WERI-Rb-1 (cell line): ENCODE measurements around the gene FAM149A.

ENCODE experiments used
- DNase-seq: peaks from one replicate; pipeline ENCODE4 v3.0.0-alpha.2; 2020
- H3K27ac ChIP-seq: fragments of 250-450 bp; sonication (Bioruptor Pico); 2 replicates; pipeline ENCODE4 v1.5.1; 2020; ENCODE audit warnings: mild to moderate bottlenecking, moderate library complexity
- H3K27me3 ChIP-seq: fragments of 250-450 bp; sonication (Bioruptor Pico); 2 replicates; pipeline ENCODE4 v1.5.1; 2021; ENCODE audit warnings: mild to moderate bottlenecking, low read depth, moderate library complexity; ENCODE audit not compliant: insufficient read depth, severe bottlenecking
- H3K36me3 ChIP-seq: fragments of 250-450 bp; sonication (Bioruptor Pico); 2 replicates; pipeline ENCODE4 v1.5.1; 2020; ENCODE audit warnings: mild to moderate bottlenecking, moderate library complexity
- H3K4me3 ChIP-seq: 2 replicates; pipeline ENCODE4 v1.5.1; 2011; ENCODE audit warnings: low read depth, mild to moderate bottlenecking, control low read depth, low read length
- H3K9me3 ChIP-seq: fragments of 250-450 bp; sonication (Bioruptor Pico); 2 replicates; pipeline ENCODE4 v1.5.1; 2021; ENCODE audit warnings: mild to moderate bottlenecking, moderate library complexity; ENCODE audit not compliant: severe bottlenecking
- TF ChIP-seq, protein P1 (sequence below): IDR thresholded peaks from 2 replicates; pipeline ENCODE4 v1.5.1; 2011; ENCODE audit warnings: low read depth, mild to moderate bottlenecking, control low read depth, inconsistent platforms, low read length

FAM149A gene

DNA sequence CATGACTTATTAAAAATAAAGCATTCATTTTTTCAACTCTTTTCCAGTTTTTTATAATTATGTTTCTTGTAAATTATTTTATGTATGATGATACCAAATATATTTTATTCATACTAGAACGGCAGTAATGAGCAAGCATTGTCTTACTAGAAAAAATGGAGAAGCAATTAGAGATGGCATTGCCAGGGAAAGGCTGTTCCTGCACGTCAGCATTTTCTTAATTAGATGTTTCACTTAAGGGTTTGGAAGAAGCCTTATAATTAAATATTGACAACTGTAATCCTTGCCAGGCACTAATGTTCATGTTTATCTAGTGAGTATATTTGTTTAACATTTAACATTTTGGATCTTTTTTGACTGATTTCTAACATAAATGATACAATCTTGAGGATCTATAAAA, 16.6 kb downstream of the FAM149A start:
- no peak overlapping the region for H3K27ac ChIP-seq
- H3K9me3 ChIP-seq = no peaks in the 10 kb centered on the region
- peaks cover 32% of the 10 kb centered on the region for H3K27me3 ChIP-seq
- no peak for DNase-seq
- TF ChIP-seq, protein P1, sequence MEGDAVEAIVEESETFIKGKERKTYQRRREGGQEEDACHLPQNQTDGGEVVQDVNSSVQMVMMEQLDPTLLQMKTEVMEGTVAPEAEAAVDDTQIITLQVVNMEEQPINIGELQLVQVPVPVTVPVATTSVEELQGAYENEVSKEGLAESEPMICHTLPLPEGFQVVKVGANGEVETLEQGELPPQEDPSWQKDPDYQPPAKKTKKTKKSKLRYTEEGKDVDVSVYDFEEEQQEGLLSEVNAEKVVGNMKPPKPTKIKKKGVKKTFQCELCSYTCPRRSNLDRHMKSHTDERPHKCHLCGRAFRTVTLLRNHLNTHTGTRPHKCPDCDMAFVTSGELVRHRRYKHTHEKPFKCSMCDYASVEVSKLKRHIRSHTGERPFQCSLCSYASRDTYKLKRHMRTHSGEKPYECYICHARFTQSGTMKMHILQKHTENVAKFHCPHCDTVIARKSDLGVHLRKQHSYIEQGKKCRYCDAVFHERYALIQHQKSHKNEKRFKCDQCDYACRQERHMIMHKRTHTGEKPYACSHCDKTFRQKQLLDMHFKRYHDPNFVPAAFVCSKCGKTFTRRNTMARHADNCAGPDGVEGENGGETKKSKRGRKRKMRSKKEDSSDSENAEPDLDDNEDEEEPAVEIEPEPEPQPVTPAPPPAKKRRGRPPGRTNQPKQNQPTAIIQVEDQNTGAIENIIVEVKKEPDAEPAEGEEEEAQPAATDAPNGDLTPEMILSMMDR = no peak
- no peaks in the 10 kb centered on the region for H3K36me3 ChIP-seq
- no peak overlapping the region for H3K4me3 ChIP-seq

DNA sequence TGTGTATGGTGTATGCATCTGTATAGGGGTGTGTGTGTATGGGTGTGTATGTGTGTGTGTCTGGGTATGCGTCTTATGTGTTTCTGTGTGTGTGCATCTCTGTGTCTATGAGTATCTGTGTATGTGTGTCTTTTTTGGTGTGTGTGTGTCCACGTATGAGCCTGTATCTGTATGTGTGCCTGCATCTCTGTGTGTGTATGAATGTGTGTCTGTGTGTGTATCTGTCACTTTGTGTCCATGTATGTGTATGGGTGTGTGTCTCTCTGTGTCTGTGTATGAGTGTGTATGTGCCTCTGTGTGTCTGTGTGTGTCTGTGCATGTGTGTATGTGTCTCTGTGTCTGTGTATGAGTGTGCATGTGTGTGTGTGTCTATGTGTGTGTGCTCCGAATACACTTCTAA, 24.3 kb downstream of the FAM149A start:
- TF ChIP-seq, protein P1 = no peak

DNA sequence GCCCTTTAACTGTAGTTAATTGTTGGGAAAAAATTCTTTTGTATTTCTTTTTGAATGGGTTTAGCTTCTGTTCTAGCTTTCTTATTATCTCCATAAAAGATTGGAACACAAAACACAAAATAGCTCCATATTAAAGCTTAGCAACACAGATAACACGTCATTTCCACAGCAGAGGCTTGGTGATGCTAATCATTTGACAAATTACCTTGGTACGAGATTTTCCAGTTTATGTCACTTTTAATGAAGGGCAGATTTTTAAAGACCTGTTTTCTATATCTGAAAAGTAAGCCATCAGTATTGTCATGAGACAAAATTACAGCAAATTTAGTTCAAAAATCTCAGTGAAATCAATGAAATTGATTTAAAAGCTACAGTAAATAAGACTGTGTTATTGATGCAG, 27.4 kb downstream of the FAM149A start:
- Histone ChIP-seq H3K27ac (no peak overlapping the region), H3K36me3 (no peaks in the 10 kb centered on the region), H3K27me3 (peaks cover 13% of the 10 kb centered on the region), H3K4me3 (no peak overlapping the region), H3K9me3 (no peaks in the 10 kb centered on the region)
- TF ChIP-seq, protein P1 = no peak
- DNase-seq = no peak

More for the DNA sequence above, 24.3 kb downstream of the FAM149A start:
- no peaks in the 10 kb centered on the region for H3K9me3 ChIP-seq
- no peak overlapping the region for H3K4me3 ChIP-seq
- H3K36me3 ChIP-seq = no peaks in the 10 kb centered on the region
- peaks cover 18% of the 10 kb centered on the region for H3K27me3 ChIP-seq
- no peak for DNase-seq
- H3K27ac ChIP-seq = no peak overlapping the region

DNA sequence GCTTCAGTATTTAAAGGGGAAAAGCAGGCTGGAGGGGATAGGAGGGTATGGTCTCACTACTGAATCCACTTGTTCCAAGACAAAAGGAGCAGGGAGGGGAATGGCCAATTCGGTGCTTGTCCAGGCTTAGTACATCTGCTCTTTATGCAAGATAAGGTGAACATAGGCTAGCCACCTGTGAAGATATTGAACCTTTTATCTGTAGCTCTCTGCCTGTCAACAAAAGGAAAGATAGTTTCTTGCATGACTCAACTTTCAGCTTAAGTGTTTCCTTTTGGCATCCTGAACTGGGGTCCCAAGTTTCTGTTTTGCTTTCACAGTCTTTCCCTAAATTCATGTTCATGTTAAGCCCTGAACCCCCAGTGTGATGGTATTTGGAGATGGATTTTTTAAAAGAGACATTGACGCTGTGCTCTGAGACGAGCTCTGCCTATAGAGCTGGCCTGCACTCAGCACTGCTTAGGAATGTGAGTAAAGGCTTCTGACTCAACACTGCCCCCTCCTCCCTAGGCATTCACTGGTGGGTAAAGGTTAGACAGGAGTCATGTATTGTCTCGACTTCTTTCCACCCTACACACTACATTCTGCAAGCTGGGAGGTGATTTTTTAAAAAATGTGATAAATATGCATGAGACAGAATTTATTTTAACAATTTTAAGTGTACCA, 28.2 kb downstream of the FAM149A start:
- Histone ChIP-seq H3K4me3 (no peak overlapping the region), H3K9me3 (no peaks in the 10 kb centered on the region), H3K27me3 (peaks cover 11% of the 10 kb centered on the region), H3K27ac (no peak overlapping the region), H3K36me3 (no peaks in the 10 kb centered on the region)
- no peak for DNase-seq
- TF ChIP-seq, protein P1 = peak; percentile 54

DNA sequence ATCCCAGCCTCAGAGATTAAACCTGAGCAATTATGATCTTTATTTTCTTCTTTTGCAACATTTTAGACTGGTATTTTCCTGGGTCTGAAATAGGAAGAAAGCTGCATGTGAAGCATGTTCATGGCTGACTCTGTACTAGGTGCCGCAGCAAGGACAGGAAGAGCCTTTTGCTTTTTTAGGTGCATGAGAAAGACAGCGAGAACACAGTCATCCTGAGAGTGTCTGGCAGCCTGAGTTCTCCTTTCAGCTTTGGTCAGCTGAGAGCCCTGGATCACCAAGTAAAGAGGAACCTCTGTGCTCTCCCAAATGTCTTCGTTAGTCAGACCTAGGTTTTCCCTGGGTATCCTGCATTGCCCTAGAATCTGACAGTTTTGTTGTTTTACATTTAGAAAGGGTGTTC, 29.8 kb downstream of the FAM149A start:
- TF ChIP-seq, protein P1 = no peak
- Histone ChIP-seq H3K36me3 (no peaks in the 10 kb centered on the region), H3K4me3 (no peak overlapping the region), H3K9me3 (no peaks in the 10 kb centered on the region), H3K27ac (no peak overlapping the region), H3K27me3 (peaks cover 11% of the 10 kb centered on the region)
- DNase-seq = no peak

DNA sequence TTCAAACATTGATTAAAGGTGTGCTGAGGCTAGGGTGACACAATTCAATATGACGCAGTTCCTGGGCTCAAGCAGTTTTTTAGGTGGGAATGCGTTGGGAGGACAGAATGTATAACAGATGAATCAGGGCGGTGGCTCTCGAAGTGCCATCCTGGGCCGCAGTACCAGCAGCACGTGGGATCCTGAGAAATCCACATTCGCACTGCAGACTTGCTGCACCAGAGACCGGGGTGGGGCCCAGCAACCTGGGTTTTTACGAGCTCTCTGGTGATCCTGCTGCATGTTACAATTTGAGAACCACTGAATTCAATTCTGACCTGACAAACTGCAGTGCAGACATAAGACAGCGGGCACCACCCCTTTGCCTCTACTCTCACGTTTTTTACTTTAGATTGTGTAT, 30.4 kb downstream of the FAM149A start:
- TF ChIP-seq, protein P1 = no peak
- Histone ChIP-seq H3K4me3 (no peak overlapping the region), H3K9me3 (no peaks in the 10 kb centered on the region), H3K36me3 (no peaks in the 10 kb centered on the region), H3K27me3 (peaks cover 14% of the 10 kb centered on the region), H3K27ac (no peak overlapping the region)
- no peak for DNase-seq
